MCF 10A (cell line): Measurements from ENCODE around the gene IL16. TPM values are rescaled to one million over a fixed set of nuclear protein-coding genes. Genes with fewer than 3 reads are reported as not detected.

Source experiments
- BruUV-seq: library from RNA; stranded (reverse); fragments of 400-500 nt; replicated peaks from 2 replicates; lab custom pipeline; 2021; lab: Mats Ljungman, UMichigan
- CTCF ChIA-PET: fragments of 300-600 bp; sonication (Branson Sonifier 250); formaldehyde crosslinking; extraction: SDS; loops from one replicate; lab custom pipeline; 2021; ENCODE audit warnings: antibody characterized with exemption, inconsistent platforms; lab: Yijun Ruan, JAX
- POLR2A ChIA-PET: fragments of 300-600, 350-650 bp; sonication (Branson Sonifier 250); formaldehyde crosslinking; extraction: SDS; loops from one replicate; lab custom pipeline; 2020; ENCODE audit warnings: antibody characterized with exemption, inconsistent platforms; lab: Yijun Ruan, JAX
- DNase-seq: peaks from one replicate; pipeline ENCODE4 v3.0.0-alpha.2; 2018; ENCODE audit not compliant: unreplicated experiment
- H3K27ac Mint-ChIP-seq: one replicate; pipeline ENCODE4 v1.8.0; 2022; ENCODE audit warnings: mild to moderate bottlenecking, low read depth, mixed read lengths; ENCODE audit not compliant: unreplicated experiment
- H3K27me3 Mint-ChIP-seq: one replicate; pipeline ENCODE4 v1.8.0; 2022; ENCODE audit warnings: mixed read lengths; ENCODE audit not compliant: insufficient read depth, unreplicated experiment
- H3K36me3 Mint-ChIP-seq: one replicate; pipeline ENCODE4 v1.8.0; 2022; ENCODE audit warnings: mild to moderate bottlenecking, moderate library complexity, mixed read lengths; ENCODE audit not compliant: insufficient read depth, unreplicated experiment
- H3K4me1 Mint-ChIP-seq: one replicate; pipeline ENCODE4 v1.8.0; 2022; ENCODE audit warnings: mixed read lengths; ENCODE audit not compliant: insufficient read depth, unreplicated experiment
- H3K4me3 Mint-ChIP-seq: one replicate; pipeline ENCODE4 v1.8.0; 2022; ENCODE audit warnings: mild to moderate bottlenecking, moderate library complexity, mixed read lengths; ENCODE audit not compliant: unreplicated experiment
- H3K9me3 Mint-ChIP-seq: one replicate; pipeline ENCODE4 v1.8.0; 2022; ENCODE audit warnings: mixed read lengths; ENCODE audit not compliant: unreplicated experiment
- intact Hi-C: fragments of 100-400 bp; cut with micrococcal nuclease; formaldehyde crosslinking; loops from 2 replicates; pipeline ENCODE4 v1.14.1; 2022
- total RNA-seq: library from RNA; stranded (reverse); gene quantifications from 2 replicates; pipeline ENCODE4 v1.2.3, GENCODE V29; 2022
- TF ChIP-seq, protein P1 (sequence below): fragments of 200-600 bp; IDR thresholded peaks from one replicate; pipeline ENCODE4 v1.8.0; 2022; ENCODE audit warnings: antibody characterized with exemption, mild to moderate bottlenecking; ENCODE audit not compliant: unreplicated experiment

Gene IL16
- total RNA-seq, 1 experiment from 2014 or later = 0.72 TPM

DNA sequence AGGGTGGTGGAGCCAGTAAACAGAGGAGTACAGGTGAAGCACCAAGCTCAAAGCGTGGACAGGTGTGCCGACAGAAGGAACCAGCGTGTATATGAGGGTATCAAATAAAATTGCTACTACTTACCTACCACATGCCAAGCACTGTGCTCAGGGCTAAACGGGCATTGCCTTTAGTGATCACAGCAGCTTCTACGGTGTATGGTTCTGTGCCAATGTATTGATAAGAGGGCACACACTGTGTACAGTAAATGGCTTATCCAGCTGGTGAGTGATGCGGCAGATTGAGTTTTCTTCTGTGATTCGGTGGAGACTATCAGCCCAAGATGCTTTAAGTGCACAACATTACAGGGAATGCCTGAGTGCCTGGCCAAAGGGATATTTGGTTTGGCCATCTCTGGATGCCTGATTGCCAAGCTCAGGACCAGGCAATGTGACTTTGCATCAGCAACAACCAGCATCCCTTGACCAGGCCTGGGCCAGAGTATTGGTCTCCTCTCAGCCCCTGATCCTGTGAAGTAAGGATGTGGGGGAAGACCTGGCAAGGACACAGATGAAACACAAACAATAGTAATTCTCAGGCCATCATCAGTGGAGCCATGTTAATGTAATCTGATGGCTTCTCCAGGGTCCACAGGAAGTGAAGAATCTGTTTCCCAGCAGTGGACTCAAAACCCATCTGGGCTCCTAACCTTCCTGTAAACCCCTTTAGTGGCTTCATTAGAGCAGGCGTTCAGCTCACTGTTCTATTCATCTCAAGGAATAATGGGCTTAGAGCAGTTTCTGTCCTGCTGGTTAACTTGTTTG, 113.2 kb downstream of the IL16 start:
- CTCF ChIA-PET = interaction anchor here (0.5 to 4.4 kb wide), 4 partner anchors 15 to 939 kb away, joined by 3 to 16 read pairs (median 3); no protein-coding TSS in a partner anchor

DNA sequence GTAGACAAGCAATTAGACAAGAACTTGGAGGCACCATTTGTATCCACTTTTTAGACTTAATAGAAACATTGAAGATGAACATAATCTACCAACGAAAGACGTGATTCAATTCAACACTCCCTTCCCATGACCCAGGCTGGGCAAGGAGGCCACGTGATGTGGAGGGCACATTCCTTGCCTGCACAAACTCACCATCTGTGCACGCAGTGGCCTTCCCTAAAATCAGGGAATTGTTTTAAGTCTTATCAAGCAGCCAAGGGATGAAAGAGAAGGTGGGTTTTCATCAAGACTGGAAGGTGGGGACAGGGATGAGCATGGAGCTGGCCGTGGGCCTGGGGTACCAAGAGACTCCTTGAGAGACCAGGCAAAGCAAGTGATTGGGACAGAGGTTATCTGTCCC, 113.8 kb downstream of the IL16 start:
- TF ChIP-seq, protein P1, sequence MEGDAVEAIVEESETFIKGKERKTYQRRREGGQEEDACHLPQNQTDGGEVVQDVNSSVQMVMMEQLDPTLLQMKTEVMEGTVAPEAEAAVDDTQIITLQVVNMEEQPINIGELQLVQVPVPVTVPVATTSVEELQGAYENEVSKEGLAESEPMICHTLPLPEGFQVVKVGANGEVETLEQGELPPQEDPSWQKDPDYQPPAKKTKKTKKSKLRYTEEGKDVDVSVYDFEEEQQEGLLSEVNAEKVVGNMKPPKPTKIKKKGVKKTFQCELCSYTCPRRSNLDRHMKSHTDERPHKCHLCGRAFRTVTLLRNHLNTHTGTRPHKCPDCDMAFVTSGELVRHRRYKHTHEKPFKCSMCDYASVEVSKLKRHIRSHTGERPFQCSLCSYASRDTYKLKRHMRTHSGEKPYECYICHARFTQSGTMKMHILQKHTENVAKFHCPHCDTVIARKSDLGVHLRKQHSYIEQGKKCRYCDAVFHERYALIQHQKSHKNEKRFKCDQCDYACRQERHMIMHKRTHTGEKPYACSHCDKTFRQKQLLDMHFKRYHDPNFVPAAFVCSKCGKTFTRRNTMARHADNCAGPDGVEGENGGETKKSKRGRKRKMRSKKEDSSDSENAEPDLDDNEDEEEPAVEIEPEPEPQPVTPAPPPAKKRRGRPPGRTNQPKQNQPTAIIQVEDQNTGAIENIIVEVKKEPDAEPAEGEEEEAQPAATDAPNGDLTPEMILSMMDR = no peak
- CTCF ChIA-PET = interaction anchor here (0.6 to 4.4 kb wide), 3 partner anchors 13 to 44 kb away, joined by 3 to 16 read pairs (median 3); partner anchors contain the start of gene STARD5
- Mint-ChIP-seq H3K36me3 (peaks cover 12% of the 10 kb centered on the region), H3K4me3 (no peak overlapping the region), H3K27me3 (no peaks in the 10 kb centered on the region), H3K4me1 (peaks cover 24% of the 10 kb centered on the region), H3K27ac (no peak overlapping the region), H3K9me3 (no peaks in the 10 kb centered on the region)
- intact Hi-C loops = no loop called here
- DNase-seq = no peak
- BruUV-seq = no TSS peak
- POLR2A ChIA-PET = interaction anchor here (1.1 to 1.7 kb wide), 3 partner anchors 10 to 13 kb away, joined by 3 to 7 read pairs (median 3); partner anchors contain the start of gene STARD5

More for the DNA sequence above, 113.2 kb downstream of the IL16 start:
- peaks cover 12% of the 10 kb centered on the region for H3K36me3 Mint-ChIP-seq
- intact Hi-C loops = no loop called here
- H3K4me1 Mint-ChIP-seq = peaks cover 24% of the 10 kb centered on the region
- H3K27me3 Mint-ChIP-seq = no peaks in the 10 kb centered on the region
- no peaks in the 10 kb centered on the region for H3K9me3 Mint-ChIP-seq
- no peak overlapping the region for H3K4me3 Mint-ChIP-seq
- POLR2A ChIA-PET = interaction anchor here (0.8 to 1.1 kb wide), 2 partner anchors 11 to 89 kb away, joined by 3 read pairs; no protein-coding TSS in a partner anchor
- no peak for DNase-seq
- no TSS peak for BruUV-seq
- TF ChIP-seq, protein P1 = no peak
- H3K27ac Mint-ChIP-seq = no peak overlapping the region

DNA sequence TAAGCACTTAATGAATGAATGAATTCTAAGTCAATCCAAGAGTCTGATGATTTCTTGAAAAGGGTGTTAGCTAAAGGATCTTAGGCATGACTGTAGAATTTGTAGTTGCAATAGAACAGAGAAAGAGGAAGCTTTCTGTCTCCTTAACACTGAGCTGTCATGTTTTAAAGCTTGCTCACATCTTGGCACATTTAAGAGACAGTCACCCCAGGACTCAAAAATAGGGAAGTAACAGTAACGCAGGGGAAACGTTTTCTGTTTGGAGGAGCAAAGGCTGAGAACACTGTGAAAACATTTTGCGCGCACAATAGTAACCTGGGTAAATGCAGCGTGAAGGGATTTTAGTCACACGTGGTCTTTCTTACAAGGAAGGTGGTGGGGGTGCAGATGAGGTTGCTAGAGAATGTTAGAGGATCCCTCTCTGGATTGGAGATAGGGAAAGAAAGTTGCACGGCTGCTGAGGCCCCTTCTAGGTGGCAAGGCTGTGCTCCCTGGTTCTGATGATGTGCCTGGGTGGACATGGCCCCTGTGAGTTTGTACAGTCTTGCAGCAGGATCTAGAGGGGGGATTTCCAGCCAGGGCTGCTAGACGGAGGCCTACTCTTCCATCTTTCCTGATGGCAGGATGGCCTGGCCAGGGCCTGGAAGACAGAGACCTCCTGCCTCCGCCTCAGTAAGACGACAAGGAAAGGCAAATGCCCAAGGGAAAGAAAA, 115.2 kb downstream of the IL16 start:
- peaks cover 12% of the 10 kb centered on the region for H3K36me3 Mint-ChIP-seq
- CTCF ChIA-PET = interaction anchor here (4.4 kb wide), 1 partner anchor 46 kb away, joined by 16 read pairs; no protein-coding TSS in a partner anchor
- POLR2A ChIA-PET = interaction anchor here (0.5 to 1.7 kb wide), 4 partner anchors 11 to 752 kb away, joined by 3 to 7 read pairs (median 4); partner anchors contain the start of gene STARD5
- H3K27ac Mint-ChIP-seq = no peak overlapping the region
- TF ChIP-seq, protein P1 = no peak
- no peaks in the 10 kb centered on the region for H3K27me3 Mint-ChIP-seq
- no TSS peak for BruUV-seq
- peaks cover 24% of the 10 kb centered on the region for H3K4me1 Mint-ChIP-seq
- intact Hi-C loops = no loop called here
- H3K4me3 Mint-ChIP-seq = no peak overlapping the region
- no peak for DNase-seq
- no peaks in the 10 kb centered on the region for H3K9me3 Mint-ChIP-seq
